HEK293T (cell line): ENCODE data around the gene FRMD8.
A peak's percentile ranks its signal among the peaks of the same experiment; 100 is the strongest.

ENCODE experiments used
- CTCF ChIA-PET: fragments of 350-600 bp; formaldehyde crosslinking; extraction: SDS; loops from one replicate; lab custom pipeline; 2021; ENCODE audit warnings: antibody characterized with exemption, inconsistent platforms; lab: Yijun Ruan, JAX
- POLR2A ChIA-PET: fragments of 350-600 bp; formaldehyde crosslinking; extraction: SDS; loops from one replicate; lab custom pipeline; 2020; ENCODE audit warnings: antibody characterized with exemption, inconsistent platforms; lab: Yijun Ruan, JAX
- DNase-seq: peaks from one replicate; pipeline ENCODE4 v3.0.0; 2012; ENCODE audit warnings: mixed read lengths; ENCODE audit errors: extremely low spot score
- ARNT ChIP-seq: fragments of 450-650 bp; IDR thresholded peaks from 2 replicates; pipeline ENCODE4 v1.6.1; 2017; ENCODE audit warnings: mild to moderate bottlenecking
- BHLHE40 ChIP-seq: fragments of 450-650 bp; IDR thresholded peaks from 2 replicates; pipeline ENCODE4 v1.6.1; 2016; ENCODE audit warnings: mild to moderate bottlenecking, moderate library complexity, borderline replicate concordance
- CTBP1 ChIP-seq: fragments of 450-650 bp; IDR thresholded peaks from 2 replicates; pipeline ENCODE4 v1.6.1; 2016; ENCODE audit warnings: borderline replicate concordance
- ELF4 ChIP-seq: fragments of 450-650 bp; IDR thresholded peaks from 2 replicates; pipeline ENCODE4 v1.6.1; 2017; ENCODE audit warnings: antibody characterized with exemption
- FOXA1 ChIP-seq: fragments of 450-650 bp; IDR thresholded peaks from 2 replicates; pipeline ENCODE4 v1.6.1; 2016; ENCODE audit warnings: mild to moderate bottlenecking
- FOXK2 ChIP-seq: fragments of 450-650 bp; IDR thresholded peaks from 2 replicates; pipeline ENCODE4 v1.6.1; 2016; ENCODE audit warnings: mild to moderate bottlenecking
- FOXM1 ChIP-seq: fragments of 450-650 bp; IDR thresholded peaks from 2 replicates; pipeline ENCODE4 v1.6.1; 2017; ENCODE audit warnings: mild to moderate bottlenecking, borderline replicate concordance
- HDGF ChIP-seq: fragments of 450-650 bp; IDR thresholded peaks from 2 replicates; pipeline ENCODE4 v1.6.1; 2017; ENCODE audit warnings: antibody characterized with exemption, borderline replicate concordance
- L3MBTL2 ChIP-seq: fragments of 450-650 bp; conservative IDR thresholded peaks from 2 replicates; pipeline ENCODE4 v1.6.1; 2016; ENCODE audit warnings: mild to moderate bottlenecking
- LEF1 ChIP-seq: fragments of 450-650 bp; IDR thresholded peaks from 2 replicates; pipeline ENCODE4 v1.6.1; 2017; ENCODE audit warnings: mild to moderate bottlenecking, borderline replicate concordance
- NFRKB ChIP-seq: fragments of 450-650 bp; IDR thresholded peaks from 2 replicates; pipeline ENCODE4 v1.6.1; 2016; ENCODE audit warnings: mild to moderate bottlenecking, moderate library complexity
- SP1 ChIP-seq: fragments of 450-650 bp; IDR thresholded peaks from 2 replicates; pipeline ENCODE4 v1.6.1; 2017
- SUZ12 ChIP-seq: fragments of 450-650 bp; IDR thresholded peaks from 2 replicates; pipeline ENCODE4 v1.6.1; 2016; ENCODE audit warnings: mild to moderate bottlenecking
- TARDBP ChIP-seq: fragments of 450-650 bp; IDR thresholded peaks from 2 replicates; pipeline ENCODE4 v1.6.1; 2016
- ZNF384 ChIP-seq: fragments of 450-650 bp; IDR thresholded peaks from 2 replicates; pipeline ENCODE4 v1.6.1; 2016
- TF ChIP-seq, protein P1 (sequence below): fragments of 450-650 bp; IDR thresholded peaks from 2 replicates; pipeline ENCODE4 v1.6.1; 2016

The FRMD8 gene

DNA sequence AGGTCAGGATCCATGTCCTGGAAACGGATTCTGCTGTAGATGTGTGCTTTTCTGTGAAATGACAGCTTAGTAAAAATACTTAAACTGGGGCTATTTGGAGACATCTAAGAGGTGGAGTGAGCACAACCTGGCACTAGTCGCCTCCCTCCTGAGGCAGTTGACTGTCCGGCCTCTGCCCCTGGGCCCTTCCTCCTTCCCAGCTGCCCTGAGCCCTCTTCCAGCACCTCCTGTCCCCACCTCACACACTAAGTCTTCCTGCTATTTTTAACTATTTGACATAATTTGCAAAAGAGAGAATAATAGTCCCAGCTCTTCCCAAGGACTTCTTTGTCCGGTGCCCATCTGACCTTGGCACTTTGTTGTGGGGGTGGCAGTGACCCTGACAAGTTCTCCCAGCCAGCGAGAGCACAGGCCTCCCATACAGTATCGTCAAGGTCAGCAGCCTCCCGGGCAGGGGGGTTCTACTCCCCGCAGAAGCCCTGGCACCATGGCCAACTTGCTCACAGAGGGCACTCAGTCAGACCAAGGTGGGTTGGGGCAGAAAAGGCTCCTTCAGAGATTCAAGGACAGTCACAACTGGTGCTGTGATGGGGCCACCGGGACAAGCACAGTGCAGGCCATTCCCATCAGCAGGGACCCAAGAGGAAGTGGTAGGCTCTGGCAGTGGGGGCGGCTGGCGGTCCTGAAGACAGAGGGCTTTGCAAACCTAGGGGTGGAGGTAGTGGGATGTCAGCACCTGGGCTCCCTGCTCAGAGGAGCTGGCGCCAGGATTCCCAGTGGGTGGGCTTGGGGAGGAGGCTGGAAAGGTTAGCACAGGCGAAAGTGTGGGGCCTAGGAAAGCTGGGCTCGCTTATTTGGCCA is 30.6 kb downstream of the FRMD8 start:
- no peak for TF ChIP-seq FOXA1
- TF ChIP-seq CTBP1: no peak
- no peak for TF ChIP-seq SP1
- no peak for TF ChIP-seq BHLHE40
- TF ChIP-seq LEF1: no peak
- DNase-seq: no peak
- CTCF ChIA-PET: interaction anchor here (0.7 to 4.2 kb wide), 16 partner anchors 10 to 92 kb away, joined by 3 to 40 read pairs (median 5); no protein-coding TSS in a partner anchor
- POLR2A ChIA-PET: interaction anchor here (0.6 to 16.9 kb wide), 15 partner anchors 7 to 119 kb away, joined by 3 to 1436 read pairs (median 9); partner anchors contain the start of genes FRMD8, MALAT1, NEAT1 and SLC25A45

DNA sequence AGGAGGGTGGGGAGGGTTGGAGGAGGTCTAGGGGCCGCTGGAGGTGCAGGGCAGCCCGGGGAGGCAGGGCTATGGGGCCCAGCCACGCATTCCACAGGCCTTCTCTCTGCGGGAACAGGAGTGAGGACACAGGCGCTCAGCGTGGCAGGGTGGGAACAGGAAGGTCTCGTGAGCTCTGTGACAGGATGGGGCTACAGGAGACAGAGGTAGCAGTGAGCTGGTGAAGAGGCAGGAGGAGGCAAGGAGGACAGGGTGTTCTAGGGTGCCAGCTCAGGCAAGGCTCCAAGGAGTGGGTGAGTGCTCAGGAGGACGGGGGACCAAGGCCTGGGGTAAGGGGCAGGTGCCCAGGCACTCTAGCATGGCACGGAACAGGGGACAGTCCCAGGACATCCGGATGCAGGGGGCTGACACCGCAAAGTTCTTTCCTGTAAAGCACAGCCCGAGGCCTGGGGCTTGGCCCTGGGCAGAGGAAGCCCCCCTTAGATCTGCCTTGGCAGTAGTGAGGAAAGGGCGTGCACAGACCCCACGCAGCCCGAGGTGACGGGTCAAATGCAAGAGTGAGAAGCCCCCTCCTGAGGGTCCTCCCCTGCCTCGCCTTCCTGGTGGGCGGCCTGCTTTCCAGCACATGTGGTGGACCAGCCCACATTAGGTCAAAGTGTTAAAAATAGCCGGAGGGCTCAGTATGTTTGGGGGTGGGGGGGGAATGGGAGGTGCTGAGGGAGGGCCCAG is 31.4 kb downstream of the FRMD8 start:
- ChIA-PET CTCF (interaction anchor here (0.7 to 4.2 kb wide), 3 partner anchors 52 to 91 kb away, joined by 3 to 40 read pairs (median 15); no protein-coding TSS in a partner anchor), POLR2A (interaction anchor here (0.6 to 16.9 kb wide), 9 partner anchors 10 to 85 kb away, joined by 4 to 1436 read pairs (median 156); partner anchors contain the start of genes FRMD8, MALAT1 and SLC25A45)
- DNase-seq: no peak
- no peak for TF ChIP-seq ELF4
- TF ChIP-seq ZNF384: no peak
- no peak for TF ChIP-seq LEF1
- TF ChIP-seq SP1: no peak
- TF ChIP-seq ARNT: no peak
- TF ChIP-seq L3MBTL2: no peak

DNA sequence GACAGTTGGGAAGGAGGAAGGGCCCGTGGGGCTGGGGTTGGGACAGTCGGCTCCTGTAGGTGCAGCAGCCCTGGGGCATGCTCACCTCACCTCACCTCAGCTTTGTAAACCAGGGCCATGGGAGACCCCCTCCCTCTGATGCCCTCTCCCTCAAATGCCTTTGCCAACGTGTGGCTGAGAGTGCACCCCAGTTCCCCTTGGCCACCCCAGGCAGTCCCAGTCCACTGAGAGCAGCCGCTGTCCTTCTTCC is 31.9 kb downstream of the FRMD8 start:
- ChIA-PET POLR2A (interaction anchor here (1.5 to 16.9 kb wide), 8 partner anchors 10 to 80 kb away, joined by 4 to 1436 read pairs (median 160); partner anchors contain the start of genes FRMD8, MALAT1 and SLC25A45), CTCF (interaction anchor here (4.2 kb wide), 1 partner anchor 52 kb away, joined by 40 read pairs; no protein-coding TSS in a partner anchor)
- no peak for TF ChIP-seq SP1
- TF ChIP-seq ZNF384: no peak
- TF ChIP-seq BHLHE40: no peak
- TF ChIP-seq, protein P1, sequence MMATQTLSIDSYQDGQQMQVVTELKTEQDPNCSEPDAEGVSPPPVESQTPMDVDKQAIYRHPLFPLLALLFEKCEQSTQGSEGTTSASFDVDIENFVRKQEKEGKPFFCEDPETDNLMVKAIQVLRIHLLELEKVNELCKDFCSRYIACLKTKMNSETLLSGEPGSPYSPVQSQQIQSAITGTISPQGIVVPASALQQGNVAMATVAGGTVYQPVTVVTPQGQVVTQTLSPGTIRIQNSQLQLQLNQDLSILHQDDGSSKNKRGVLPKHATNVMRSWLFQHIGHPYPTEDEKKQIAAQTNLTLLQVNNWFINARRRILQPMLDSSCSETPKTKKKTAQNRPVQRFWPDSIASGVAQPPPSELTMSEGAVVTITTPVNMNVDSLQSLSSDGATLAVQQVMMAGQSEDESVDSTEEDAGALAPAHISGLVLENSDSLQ: no peak
- TF ChIP-seq TARDBP: no peak
- no peak for TF ChIP-seq ELF4
- no peak for TF ChIP-seq FOXK2
- TF ChIP-seq CTBP1: no peak
- no peak for TF ChIP-seq NFRKB
- TF ChIP-seq L3MBTL2: no peak
- no peak for TF ChIP-seq LEF1
- no peak for TF ChIP-seq ARNT
- DNase-seq: no peak

DNA sequence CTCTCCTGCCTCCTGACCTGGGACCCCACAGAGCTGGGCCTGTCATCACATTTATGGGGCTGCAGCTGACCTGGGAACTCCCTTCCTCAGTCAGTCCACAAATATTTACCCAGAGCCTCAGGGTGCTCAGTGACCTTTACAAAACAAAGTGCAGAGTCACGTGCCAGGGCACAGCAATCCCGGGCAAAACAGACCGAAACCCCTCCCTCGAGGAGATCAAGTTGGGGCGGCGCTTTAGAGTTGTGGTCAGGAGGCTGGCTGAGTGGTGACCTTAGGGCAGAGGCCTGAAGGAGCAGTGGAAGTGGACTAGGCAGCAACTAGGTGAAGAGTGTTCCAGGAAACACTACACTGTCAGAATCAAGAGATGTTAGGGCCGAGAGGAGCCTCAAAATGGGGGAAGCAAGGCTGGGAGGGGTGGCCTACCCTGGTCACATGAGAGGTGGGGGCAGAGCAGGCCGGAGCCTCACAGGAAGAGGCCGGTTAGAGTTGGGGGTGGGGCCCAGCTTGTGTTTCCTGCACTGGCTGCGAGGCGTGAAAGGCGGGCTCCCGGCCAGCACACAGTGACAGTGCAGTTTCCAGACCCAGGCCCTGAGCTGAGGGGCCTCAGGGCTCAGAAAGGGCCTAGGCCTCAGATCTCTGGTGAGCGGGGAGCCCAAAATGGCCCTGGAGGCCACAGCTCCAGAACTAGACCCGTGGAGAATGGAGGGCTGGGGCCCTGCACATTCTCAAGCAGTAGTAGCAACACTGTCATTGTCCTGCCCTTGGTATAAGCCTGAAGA is 32.4 kb downstream of the FRMD8 start:
- POLR2A ChIA-PET: interaction anchor here (0.7 to 16.9 kb wide), 10 partner anchors 9 to 80 kb away, joined by 3 to 1436 read pairs (median 92); partner anchors contain the start of genes FRMD8, MALAT1, SLC25A45 and TIGD3
- TF ChIP-seq SUZ12: no peak
- no peak for TF ChIP-seq ELF4
- TF ChIP-seq SP1: no peak
- TF ChIP-seq FOXM1: peak; percentile 9; the same call in 1 of the 2 replicates
- no peak for TF ChIP-seq FOXA1
- no peak for TF ChIP-seq LEF1
- TF ChIP-seq L3MBTL2: peak; percentile 83
- no peak for TF ChIP-seq BHLHE40
- no peak for TF ChIP-seq HDGF
- CTCF ChIA-PET: interaction anchor here (1.0 to 1.2 kb wide), 2 partner anchors 28 to 91 kb away, joined by 3 read pairs; no protein-coding TSS in a partner anchor
- peak; percentile 75 for DNase-seq

DNA sequence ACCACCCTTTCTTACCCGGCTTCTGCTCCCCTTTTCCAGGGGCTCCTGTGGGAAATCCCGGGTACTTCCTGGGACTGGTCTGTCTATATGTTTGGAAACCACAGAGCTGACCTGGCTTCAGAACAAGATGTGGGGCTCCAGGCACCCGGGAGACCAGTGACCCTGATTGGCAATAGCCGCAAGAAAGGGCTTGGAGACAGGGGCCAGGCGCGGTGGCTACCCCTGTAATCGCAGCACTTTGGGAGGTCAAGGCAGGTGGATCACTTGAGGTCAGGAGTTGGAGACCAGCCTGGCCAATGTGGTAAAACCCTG is 33.0 kb downstream of the FRMD8 start:
- TF ChIP-seq L3MBTL2 (no peak), ZNF384 (no peak), CTBP1 (no peak)
- ChIA-PET POLR2A (interaction anchor here (0.7 to 16.9 kb wide), 12 partner anchors 9 to 79 kb away, joined by 3 to 1436 read pairs (median 47); partner anchors contain the start of genes FRMD8, MALAT1, SLC25A45 and TIGD3), CTCF (interaction anchor here (1.0 to 1.2 kb wide), 2 partner anchors 27 to 90 kb away, joined by 3 read pairs; no protein-coding TSS in a partner anchor)
- DNase-seq: no peak

DNA sequence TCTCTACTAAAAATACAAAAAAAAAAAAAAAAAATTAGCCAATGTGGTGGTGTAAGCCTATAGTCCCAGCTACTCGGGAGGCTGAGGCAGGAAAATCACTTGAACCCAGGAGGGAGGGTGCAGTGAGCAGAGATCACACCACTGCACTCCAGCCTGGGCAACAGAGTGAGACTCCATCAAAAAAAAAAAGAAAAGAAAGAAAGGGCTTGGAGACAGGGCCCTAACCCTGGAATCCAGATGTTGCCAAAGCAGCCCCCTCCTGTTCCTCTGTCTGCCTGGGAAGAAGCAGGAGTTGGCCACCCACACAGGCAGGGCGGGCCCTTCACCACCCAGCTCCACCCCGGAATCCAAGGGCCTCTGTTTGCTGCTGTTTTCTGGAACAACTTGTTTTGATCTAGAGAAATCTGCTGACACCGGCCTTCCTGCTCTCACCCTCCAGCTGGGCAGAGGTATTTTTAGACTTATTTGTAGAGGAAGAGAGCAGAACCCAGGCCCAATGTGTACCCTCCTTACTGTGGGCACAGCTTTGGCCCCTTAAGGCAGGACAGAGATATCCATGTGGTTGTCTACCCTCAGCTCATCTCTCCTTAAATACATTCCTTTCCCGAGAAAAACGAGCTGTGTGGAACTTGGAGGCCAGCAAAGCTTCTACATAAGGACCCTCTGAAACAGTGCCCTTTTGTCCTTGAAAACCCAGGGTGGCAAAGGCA is 33.5 kb downstream of the FRMD8 start:
- POLR2A ChIA-PET: interaction anchor here (0.7 to 16.9 kb wide), 12 partner anchors 8 to 79 kb away, joined by 3 to 1436 read pairs (median 47); partner anchors contain the start of genes FRMD8, MALAT1, SLC25A45 and TIGD3
- DNase-seq: no peak
- CTCF ChIA-PET: interaction anchor here (1.0 to 1.9 kb wide), 3 partner anchors 27 to 90 kb away, joined by 3 to 5 read pairs (median 3); no protein-coding TSS in a partner anchor
- TF ChIP-seq HDGF (no peak), FOXM1 (no peak), SP1 (no peak), ZNF384 (no peak), NFRKB (no peak)
